ENCODE results near the gene GJB2. TPM values are rescaled to one million over a fixed set of nuclear protein-coding genes. Genes with fewer than 3 reads are reported as not detected.

The GJB2 gene
- total RNA-seq, 6 experiments from 2014 or later, result not detected

GRCh38 chr13:20178156-20178555 is 14.6 kb downstream of the GJB2 start:
- Mint-ChIP-seq H3K27ac (no peak overlapping the region), H3K27me3 (ENCODE audit: insufficient read depth) (peaks cover 45% of the 10 kb centered on the region)

DNA sequence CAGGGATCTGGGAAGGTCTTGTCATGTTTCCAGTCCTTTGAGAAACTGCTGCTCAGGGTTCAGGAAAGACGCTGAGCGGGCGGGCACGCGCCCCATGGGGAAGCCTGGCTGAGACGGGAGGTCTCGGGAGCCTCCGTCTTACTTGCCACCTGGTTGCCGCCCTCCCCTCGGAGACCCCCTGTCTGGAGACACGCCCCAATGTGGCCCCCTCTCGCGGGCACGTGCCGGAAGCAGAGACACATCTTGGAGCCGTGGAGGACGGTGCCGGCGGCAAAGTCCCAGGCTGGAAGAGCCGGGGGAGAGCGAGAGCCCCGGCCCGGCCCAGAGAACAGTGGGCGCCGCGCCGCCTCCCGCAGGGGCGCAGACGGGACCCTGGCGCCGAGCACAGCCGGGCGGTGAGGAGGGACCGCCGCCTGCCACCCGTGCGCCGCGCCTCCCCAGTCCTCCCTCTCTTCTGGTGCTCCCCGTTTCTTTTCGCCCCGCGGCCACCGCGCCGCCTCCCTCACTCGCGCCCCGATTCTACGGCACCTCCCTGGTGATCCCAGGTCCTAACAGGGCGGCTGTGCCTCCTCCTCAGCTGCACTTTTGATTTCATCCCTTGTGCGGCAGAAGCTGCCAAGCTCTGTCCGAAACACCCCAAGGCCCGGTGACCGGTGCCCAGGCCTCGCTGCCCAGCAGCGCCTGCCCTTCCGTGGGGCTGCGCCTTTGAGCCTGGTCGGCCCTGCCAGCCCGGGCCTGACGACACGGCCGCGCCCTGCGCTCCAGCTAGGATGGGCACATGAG is 15.5 kb downstream of the GJB2 start:
- peaks cover 41% of the 10 kb centered on the region for H3K27me3 Mint-ChIP-seq (ENCODE audit: insufficient read depth)
- DNase-seq, result no peak
- H3K4me3 Mint-ChIP-seq, result no peak overlapping the region
- no peaks in the 10 kb centered on the region for H3K36me3 Mint-ChIP-seq (ENCODE audit: low read depth)
- H3K4me1 Mint-ChIP-seq (ENCODE audit: low read depth), result peaks cover 12% of the 10 kb centered on the region
- H3K27ac Mint-ChIP-seq, result no peak overlapping the region
- no peaks in the 10 kb centered on the region for H3K9me3 Mint-ChIP-seq
- TF ChIP-seq CTCF (IDR thresholded peaks at IDR 0.05), result no peak

More at GRCh38 chr13:20178156-20178555, 14.6 kb downstream of the GJB2 start:
- peaks cover 12% of the 10 kb centered on the region for H3K4me1 Mint-ChIP-seq (ENCODE audit: low read depth)
- H3K36me3 Mint-ChIP-seq (ENCODE audit: low read depth), result no peaks in the 10 kb centered on the region
- no peaks in the 10 kb centered on the region for H3K9me3 Mint-ChIP-seq
- TF ChIP-seq CTCF (IDR thresholded peaks at IDR 0.05), result no peak
- DNase-seq, result no peak
- no peak overlapping the region for H3K4me3 Mint-ChIP-seq

- Mint-ChIP-seq H3K27ac (no peak overlapping the region), H3K27me3 (ENCODE audit: insufficient read depth) (peaks cover 49% of the 10 kb centered on the region)
These were observed 16.7 kb downstream of the GJB2 start for GRCh38 chr13:20175907-20176652.

DNA sequence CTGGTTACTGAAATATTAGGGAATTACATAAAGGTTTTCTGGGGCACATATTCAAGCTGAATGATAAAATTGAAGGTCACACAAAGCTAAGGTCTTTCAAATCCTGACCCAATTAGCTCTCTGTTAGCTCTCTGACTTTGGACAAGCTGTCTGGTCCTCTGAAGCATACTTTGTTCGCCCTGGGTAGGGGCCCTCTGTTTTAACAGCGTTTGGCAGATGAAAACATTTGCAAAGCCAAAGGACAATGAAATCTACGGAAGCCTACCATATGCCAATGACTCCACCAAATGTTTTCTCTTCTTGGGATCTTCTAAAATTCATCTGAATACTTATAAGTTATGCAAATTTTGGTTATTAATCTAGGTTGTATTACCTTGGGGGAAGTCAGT is 17.3 kb downstream of the GJB2 start:
- Mint-ChIP-seq H3K36me3 (ENCODE audit: low read depth) (no peaks in the 10 kb centered on the region), H3K27me3 (ENCODE audit: insufficient read depth) (peaks cover 48% of the 10 kb centered on the region), H3K27ac (peak overlapping the region; percentile 48; the same call in 1 of the 2 replicates), H3K4me3 (peak overlapping the region; percentile 78), H3K9me3 (no peaks in the 10 kb centered on the region), H3K4me1 (ENCODE audit: low read depth) (peaks cover 12% of the 10 kb centered on the region)
- DNase-seq, result no peak
- no peak for TF ChIP-seq CTCF (IDR thresholded peaks at IDR 0.05)

More at GRCh38 chr13:20175907-20176652, 16.7 kb downstream of the GJB2 start:
- DNase-seq, result no peak
- H3K4me1 Mint-ChIP-seq (ENCODE audit: low read depth), result peaks cover 12% of the 10 kb centered on the region
- TF ChIP-seq CTCF (IDR thresholded peaks at IDR 0.05), result no peak
- H3K36me3 Mint-ChIP-seq (ENCODE audit: low read depth), result no peaks in the 10 kb centered on the region
- no peaks in the 10 kb centered on the region for H3K9me3 Mint-ChIP-seq
- no peak overlapping the region for H3K4me3 Mint-ChIP-seq

DNA sequence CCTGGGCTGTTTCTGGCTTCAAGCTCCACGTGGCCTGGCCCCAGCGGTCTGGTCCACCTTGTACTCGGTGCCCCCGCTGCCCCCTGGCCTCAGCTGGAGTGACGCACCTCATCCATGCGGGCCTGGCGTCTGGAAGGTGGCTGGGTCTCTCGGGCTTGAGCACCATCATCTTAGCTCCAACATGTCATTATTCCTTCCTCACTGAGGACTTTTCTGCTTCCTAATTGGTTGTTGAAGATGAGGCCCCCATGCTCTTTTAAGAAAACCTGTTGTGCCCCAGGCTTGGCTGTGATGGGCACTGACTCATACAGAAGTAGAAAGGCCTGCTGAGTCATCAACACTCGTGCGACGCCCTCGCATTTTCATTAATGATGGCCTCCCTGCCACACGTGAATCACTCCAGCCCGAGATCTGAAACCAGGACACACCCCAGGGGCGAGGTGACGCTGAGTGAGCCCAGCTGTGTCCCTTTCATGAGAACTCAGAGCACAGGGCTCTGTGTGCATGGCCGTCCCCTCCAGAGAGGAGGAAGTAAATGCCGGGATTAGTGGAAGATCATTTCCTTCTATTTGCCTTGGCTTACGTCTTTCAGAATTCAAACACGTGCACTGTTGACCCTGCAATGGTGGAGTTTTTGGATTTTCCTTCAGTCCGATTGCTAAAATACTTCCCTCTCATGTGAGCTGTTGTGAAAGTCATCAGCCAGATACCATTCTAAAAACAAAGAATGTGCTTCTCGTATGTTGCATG is 17.9 kb downstream of the GJB2 start:
- H3K27ac Mint-ChIP-seq, result peak overlapping the region; percentile 48
- no peak for TF ChIP-seq CTCF (IDR thresholded peaks at IDR 0.05)
- DNase-seq, result peak; percentile 92
- H3K27me3 Mint-ChIP-seq (ENCODE audit: insufficient read depth), result peaks cover 50% of the 10 kb centered on the region
- H3K4me3 Mint-ChIP-seq, result peak overlapping the region; percentile 78
- peaks cover 12% of the 10 kb centered on the region for H3K4me1 Mint-ChIP-seq (ENCODE audit: low read depth)
- no peaks in the 10 kb centered on the region for H3K36me3 Mint-ChIP-seq (ENCODE audit: low read depth)
- no peaks in the 10 kb centered on the region for H3K9me3 Mint-ChIP-seq
